ENCODE measurements around the gene LRMDA.

The LRMDA gene

GRCh38 chr10:75431180-75432111, at the start of gene LRMDA:
Gene LRMDA (plus strand): TSS chr10:75431624.
- FAIRE-seq: no peak

DNA sequence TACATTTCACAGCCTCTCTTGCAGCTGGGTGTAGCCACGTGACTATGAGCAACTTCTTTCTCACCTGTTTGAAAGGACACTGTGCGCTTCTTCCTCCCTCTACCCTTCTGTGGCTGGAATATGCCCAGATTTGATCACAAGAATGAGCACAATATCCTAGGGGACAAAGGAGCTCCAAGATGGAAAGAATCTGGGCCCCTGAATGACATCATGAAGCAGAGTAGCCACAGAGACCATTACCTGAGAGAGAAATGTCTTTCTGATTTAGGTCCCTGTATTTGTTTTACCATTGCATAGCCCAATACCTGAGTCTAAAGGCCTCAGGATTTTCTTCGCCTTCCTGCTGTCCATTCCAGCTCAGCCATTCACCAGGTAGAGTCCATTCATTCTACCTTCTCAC, 45.3 kb upstream of the LRMDA start:
- FAIRE-seq: no peak

- FAIRE-seq: no peak
These were observed 43.3 kb upstream of the LRMDA start for GRCh38 chr10:75388082-75388481.

- no peak for FAIRE-seq
These were observed 41.2 kb upstream of the LRMDA start for GRCh38 chr10:75390178-75390577.

- FAIRE-seq: no peak
These were observed 39.2 kb upstream of the LRMDA start for GRCh38 chr10:75392271-75392670.

- FAIRE-seq: no peak
These were observed 38.7 kb upstream of the LRMDA start for GRCh38 chr10:75392744-75393143.

- FAIRE-seq: no peak
These were observed 37.2 kb upstream of the LRMDA start for GRCh38 chr10:75394221-75394620.

DNA sequence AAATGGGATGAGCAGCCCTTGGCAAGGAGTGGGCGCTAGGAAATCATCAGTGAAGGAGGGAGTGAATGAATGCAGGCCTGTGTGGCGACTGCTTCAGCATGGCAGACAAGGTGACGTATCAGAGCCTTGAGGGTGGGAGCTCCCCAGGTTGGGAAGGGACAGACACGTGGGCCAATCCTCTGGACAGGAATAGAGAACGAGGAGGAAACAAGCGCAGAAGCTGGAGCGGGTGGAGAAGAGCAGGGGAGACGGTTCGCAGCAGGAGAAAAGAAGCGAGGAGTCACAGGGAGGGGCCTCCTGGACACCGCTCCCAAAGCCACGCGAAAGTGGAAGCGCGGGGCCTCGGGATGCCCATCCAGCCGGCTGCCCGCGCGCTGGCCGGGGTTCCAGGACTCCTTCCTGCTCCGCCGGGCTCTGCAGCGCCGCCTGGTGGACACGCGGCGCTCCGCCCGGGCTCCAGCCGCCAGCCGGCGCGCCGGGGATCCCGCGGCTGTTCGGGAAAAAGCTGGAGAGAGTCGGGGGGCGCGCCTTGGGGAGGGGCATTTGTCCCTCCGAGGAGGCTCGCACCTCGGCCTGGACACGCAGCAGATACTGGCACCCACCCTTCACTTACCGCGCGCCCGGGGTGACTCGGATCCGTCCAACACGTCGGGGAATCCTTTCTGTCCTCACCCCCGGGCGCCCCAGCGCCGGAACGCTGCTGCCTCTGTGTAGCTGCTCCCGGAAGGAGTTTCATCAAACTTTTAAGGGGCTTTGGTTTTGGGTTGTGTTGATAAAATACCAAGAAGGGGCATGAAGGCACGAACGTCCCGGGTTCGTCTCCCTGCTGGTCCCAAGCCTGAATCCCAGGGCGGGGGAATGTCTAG, 36.1 kb upstream of the LRMDA start:
- FAIRE-seq: no peak

DNA sequence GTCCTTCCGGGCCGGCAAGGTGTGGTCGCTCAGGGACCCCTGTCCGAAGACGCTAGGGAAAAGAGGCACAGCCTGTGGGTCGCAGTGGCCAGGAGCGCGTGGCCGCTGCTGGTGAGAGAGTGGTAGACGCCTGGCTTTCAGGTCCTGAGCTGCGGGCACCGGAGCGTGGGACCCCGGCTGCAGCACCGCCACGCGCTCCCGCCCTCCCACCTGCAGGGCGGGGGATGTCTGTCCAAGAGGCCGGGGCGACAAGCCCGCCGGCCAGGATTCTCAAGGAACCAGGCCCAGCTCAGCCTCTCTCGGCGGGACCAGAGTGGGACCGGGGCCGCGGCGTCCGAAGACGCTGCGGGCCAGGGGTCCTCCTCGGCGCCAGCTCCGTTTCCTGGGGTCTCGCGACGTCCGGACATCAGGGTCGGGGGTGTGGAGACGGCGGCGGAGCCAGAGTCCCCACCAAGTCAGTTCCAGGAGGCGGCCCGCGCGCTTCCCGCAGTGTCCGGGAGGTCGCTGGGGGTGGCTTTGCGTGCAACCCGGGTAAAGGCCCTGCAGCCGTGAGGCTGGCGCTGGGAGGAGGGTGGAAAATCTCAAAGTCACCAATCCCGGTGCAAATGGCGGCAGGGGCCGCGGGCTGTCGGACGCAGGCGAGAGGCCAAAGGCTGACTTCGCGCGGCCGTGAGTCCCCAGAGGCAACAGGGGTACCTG, 35.3 kb upstream of the LRMDA start:
- no peak for FAIRE-seq

DNA sequence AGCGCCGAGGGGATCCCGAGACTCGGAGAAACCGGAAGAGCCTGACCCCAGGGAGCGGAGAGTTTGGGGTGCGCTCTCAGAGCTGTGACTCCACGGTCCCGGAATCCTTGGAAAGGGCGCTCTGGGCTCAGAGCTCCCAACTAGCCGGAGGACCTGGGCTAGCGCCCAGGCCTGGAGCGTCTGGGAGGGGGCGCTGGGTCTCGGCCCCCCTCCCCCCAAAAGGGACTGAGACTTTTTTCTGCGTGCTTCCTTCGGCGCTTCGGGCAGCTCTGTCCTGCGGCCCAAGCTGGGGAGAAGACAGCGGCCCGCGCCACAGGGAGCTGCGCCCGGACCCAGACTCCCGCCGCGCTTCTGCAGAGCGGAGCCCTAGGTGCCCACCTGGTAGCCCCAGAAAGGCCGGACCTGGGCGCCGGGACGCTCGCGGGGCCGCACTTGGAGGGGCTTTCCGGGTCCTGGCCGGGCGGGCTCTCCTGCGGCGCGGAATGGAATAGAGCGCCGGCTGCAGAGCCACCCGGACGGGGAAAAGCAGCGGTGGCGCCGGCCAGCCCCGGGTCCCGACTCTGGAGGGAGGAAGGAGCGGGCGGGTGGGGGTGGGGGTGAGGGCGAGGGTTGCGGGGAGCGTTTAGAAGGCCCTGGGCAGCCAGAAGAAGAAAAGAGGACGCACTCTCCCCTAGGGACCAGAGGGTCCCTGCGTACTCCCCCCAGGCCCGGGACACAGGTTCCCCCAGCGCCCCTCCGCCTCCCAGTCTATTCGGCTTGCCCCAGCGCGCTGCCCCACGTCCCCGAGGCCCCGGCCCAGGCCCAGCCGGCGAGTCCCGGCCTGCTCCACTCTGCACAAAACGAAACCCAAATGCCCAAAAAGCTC, 34.6 kb upstream of the LRMDA start:
- no peak for FAIRE-seq

GRCh38 chr10:75397496-75398199, 33.8 kb upstream of the LRMDA start:
- peak; percentile 11 for FAIRE-seq

GRCh38 chr10:75398200-75398691, 33.2 kb upstream of the LRMDA start:
- no peak for FAIRE-seq

GRCh38 chr10:75398692-75399460, 32.5 kb upstream of the LRMDA start:
- no peak for FAIRE-seq

DNA sequence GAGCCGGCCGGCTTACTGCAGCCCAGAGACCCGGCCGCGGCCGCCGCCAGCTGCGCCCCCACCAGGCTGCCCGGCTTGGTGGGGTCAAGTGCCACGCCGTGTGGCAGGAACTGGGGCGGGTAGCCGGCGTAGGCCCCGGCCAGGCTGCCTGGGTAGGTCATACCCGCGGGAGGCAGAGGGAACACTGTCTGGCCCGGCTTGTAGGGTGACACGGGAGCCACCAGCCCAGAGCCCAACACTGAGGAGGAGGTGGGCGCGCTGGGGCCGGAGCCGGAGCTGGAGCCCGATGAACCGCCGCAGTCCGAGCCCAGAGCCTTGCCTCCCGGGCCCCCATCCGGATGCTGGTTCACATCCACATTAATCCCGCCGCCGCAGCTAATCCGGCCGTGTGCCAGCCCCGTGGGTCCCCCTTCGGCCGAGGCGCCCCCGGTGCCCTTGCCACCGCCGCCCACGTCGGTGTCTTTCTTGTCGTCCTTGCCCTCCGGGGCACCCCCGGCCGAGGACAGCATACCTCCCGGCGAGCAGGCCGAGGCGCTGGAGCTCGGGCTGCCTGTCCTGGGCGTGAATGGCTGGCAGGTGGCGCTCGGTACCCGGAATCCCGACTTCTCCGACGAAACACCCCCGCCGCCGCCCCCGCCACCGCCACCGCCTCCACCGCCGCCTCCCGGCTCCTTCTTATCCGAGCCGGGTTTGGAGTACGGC, 31.8 kb upstream of the LRMDA start:
- no peak for FAIRE-seq

- no peak for FAIRE-seq
These were observed 31.2 kb upstream of the LRMDA start for GRCh38 chr10:75400163-75400770.

DNA sequence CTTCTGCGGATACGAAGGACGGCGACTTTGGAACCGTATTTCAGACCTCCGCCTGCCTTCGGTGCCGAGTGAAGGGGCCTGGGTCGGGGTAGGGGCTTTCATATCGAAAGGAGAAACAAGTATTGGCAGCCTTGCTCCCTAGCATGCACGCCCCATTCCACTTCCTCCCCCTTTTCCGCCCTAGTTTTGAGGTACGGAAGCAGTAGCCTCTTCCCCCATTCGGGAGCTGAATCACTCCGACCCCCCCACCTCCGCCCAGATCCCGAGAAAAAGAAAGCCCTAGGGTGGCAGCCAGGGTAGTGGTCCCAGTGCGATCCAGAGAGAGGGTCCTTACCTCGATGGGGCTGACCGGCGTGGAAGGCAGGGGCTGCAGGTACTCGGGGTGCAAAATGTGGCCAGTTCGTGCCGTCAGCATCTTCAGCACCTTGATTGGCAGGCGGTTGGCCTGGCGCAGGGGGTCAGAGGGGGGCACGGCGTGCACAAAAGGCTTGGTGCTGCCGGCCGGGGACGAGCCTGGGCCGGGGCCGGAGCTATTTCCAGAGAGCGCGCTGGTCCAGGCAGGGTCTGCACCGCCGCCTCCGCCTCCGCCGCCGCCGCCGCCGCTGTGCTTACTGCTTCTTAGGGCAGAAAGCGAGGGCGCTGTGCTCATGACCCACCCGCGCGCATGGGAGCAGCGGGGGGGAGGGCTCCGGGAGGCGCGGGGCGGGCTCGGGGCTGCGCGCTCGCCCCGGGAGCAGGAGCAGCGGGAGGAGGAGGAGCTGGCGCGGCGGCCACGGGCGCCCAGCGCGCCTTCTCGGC, 30.5 kb upstream of the LRMDA start:
- no peak for FAIRE-seq

DNA sequence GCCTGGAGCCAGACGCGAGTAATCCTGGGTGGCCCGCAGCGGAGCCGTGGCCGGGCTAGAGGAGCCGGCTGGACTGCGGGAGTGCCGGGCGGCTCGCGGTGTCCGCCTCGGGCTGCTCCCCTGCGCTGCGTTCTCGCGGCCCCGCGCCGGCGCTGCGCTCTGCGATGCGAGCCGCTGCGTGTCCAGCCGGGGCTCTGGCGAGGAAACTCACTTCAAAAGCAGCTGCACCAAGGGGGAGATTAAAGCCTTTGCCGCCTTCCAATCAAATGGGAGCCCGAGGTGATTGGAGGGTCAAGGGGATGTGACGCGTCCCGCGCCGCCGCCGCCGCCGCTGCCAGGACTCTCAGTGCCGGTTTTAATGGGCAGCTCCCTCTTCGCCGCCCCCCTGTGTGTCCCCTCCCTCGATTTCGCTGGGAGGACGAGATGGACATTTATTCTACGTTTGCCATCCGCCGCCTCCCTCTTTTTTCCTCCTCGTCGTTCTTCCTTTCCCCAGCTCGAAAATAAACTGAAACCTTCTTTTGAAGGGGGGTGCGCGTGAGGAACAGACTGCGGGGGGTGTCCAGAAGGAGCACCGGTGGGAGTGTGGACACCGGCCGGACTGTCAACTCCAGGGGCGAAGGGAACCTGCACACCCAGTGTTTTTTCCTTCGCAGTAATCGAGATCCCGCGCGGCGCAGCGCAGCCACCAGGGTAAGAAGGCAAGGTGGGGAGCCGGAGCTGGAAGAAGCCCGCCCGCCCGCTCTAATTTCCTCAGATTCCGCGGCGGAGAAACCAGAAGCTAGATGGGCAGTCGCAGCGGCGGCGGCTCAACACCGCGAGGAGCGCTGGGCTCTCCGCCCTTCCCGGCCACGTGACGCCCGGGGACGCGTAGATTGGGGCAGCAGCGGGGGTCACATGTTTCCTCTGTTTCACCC, 29.6 kb upstream of the LRMDA start, which contains the start of gene ZNF503:
Gene ZNF503 (minus strand): TSS at position 196 of the 917 bp plus-strand sequence. CDS start 345 bp downstream, outside the sequence.
- FAIRE-seq: no peak

Measured in G401.6 (cell line).